IPS DF 4.7 (cell line): ENCODE measurements around the gene SERPINB13.
"Not testable (repeated sequence)": the region's sequence is repeated elsewhere in the genome, so short reads cannot be mapped to it uniquely, and the experiment has no call there.

Experiments used
- DNase-seq: peaks from one replicate; pipeline ENCODE4 v3.0.0-alpha.2; 2013; ENCODE audit warnings: low spot score; ENCODE audit errors: extremely low read depth

The SERPINB13 gene

GRCh38 chr18:63590373-63590772 is 3.2 kb downstream of the SERPINB13 start:
- DNase-seq, result no peak

- DNase-seq, result no peak
Measured at GRCh38 chr18:63590966-63591695, 4.0 kb downstream of the SERPINB13 start.

- no peak for DNase-seq
Measured at GRCh38 chr18:63591725-63592124, 4.6 kb downstream of the SERPINB13 start.

GRCh38 chr18:63592471-63592870 is 5.3 kb downstream of the SERPINB13 start:
- no peak for DNase-seq

- DNase-seq, result no peak
Measured at GRCh38 chr18:63596964-63597363, 9.8 kb downstream of the SERPINB13 start.

GRCh38 chr18:63603355-63603754 is 16.2 kb downstream of the SERPINB13 start:
- DNase-seq, result no peak

- DNase-seq, result no peak
Measured at GRCh38 chr18:63603772-63604171, 16.6 kb downstream of the SERPINB13 start.

- DNase-seq, result no peak
Measured at GRCh38 chr18:63604791-63605567, 17.8 kb downstream of the SERPINB13 start.

GRCh38 chr18:63606526-63606925 is 19.4 kb downstream of the SERPINB13 start:
- no peak for DNase-seq

GRCh38 chr18:63613420-63613819 is 26.3 kb downstream of the SERPINB13 start:
- DNase-seq, result no peak

- no peak for DNase-seq
Measured at GRCh38 chr18:63617049-63617914, 30.1 kb downstream of the SERPINB13 start.

GRCh38 chr18:63617915-63618234 is 30.7 kb downstream of the SERPINB13 start:
- no peak for DNase-seq

GRCh38 chr18:63619661-63620060 is 32.5 kb downstream of the SERPINB13 start:
- no peak for DNase-seq

GRCh38 chr18:63624863-63625262 is 37.7 kb downstream of the SERPINB13 start:
- DNase-seq, result no peak

- DNase-seq, result no peak
Measured at GRCh38 chr18:63626431-63626830, 39.3 kb downstream of the SERPINB13 start.

GRCh38 chr18:63627819-63628218 is 40.7 kb downstream of the SERPINB13 start:
- DNase-seq, result no peak

- no peak for DNase-seq
Measured at GRCh38 chr18:63637703-63638102, 50.6 kb downstream of the SERPINB13 start.

GRCh38 chr18:63641157-63641680 is 54.1 kb downstream of the SERPINB13 start:
- DNase-seq, result not testable (repeated sequence)

- DNase-seq, result not testable (repeated sequence)
Measured at GRCh38 chr18:63642668-63643356, 55.7 kb downstream of the SERPINB13 start.

GRCh38 chr18:63644142-63644541 is 57.0 kb downstream of the SERPINB13 start, which contains the start of gene SERPINB4:
Gene SERPINB4, minus strand, starts transcription at chr18:63644256. Its CDS starts 679 bp downstream, at chr18:63643577.
- not testable (repeated sequence) for DNase-seq

GRCh38 chr18:63644694-63645093 is 57.6 kb downstream of the SERPINB13 start:
- DNase-seq, result not testable (repeated sequence)
